H9 (cell line): ENCODE measurements around the gene PRRC2B. TPM values are rescaled to one million over a fixed set of nuclear protein-coding genes. Genes with fewer than 3 reads are reported as not detected.
A peak's percentile ranks its signal among the peaks of the same experiment; 100 is the strongest.

ENCODE experiments used
- DNase-seq: peaks from one replicate; pipeline ENCODE4 v3.0.0-alpha.2; 2017
- H2AFZ ChIP-seq: one replicate; pipeline ENCODE4 v1.6.1; 2013; ENCODE audit warnings: mild to moderate bottlenecking, low read length, control low read depth, moderate library complexity
- H2AK5ac ChIP-seq: 2 replicates; pipeline ENCODE4 v1.6.1; 2013; ENCODE audit warnings: low read length, control low read depth, mixed read lengths; ENCODE audit not compliant: insufficient read length
- H2BK120ac ChIP-seq: one replicate; pipeline ENCODE4 v1.6.1; 2013; ENCODE audit warnings: low read depth, mild to moderate bottlenecking, low read length, control low read depth, inconsistent platforms; ENCODE audit not compliant: poor library complexity, severe bottlenecking
- H2BK12ac ChIP-seq: 2 replicates; pipeline ENCODE4 v1.6.1; 2013; ENCODE audit warnings: low read length, control low read depth, mixed read lengths, low read depth; ENCODE audit not compliant: insufficient read length
- H2BK15ac ChIP-seq: 2 replicates; pipeline ENCODE4 v1.6.1; 2013; ENCODE audit warnings: low read depth, low read length, control low read depth
- H2BK20ac ChIP-seq: one replicate; pipeline ENCODE4 v1.6.1; 2013; ENCODE audit warnings: low read depth, mild to moderate bottlenecking, low read length, control low read depth, inconsistent platforms; ENCODE audit not compliant: poor library complexity, severe bottlenecking
- H2BK5ac ChIP-seq: 2 replicates; pipeline ENCODE4 v1.6.1; 2013; ENCODE audit warnings: low read length, control low read depth, mixed read lengths; ENCODE audit not compliant: insufficient read length
- H3K14ac ChIP-seq: 2 replicates; pipeline ENCODE4 v1.6.1; 2013; ENCODE audit warnings: low read length, control low read depth; ENCODE audit not compliant: insufficient read depth
- H3K18ac ChIP-seq: 2 replicates; pipeline ENCODE4 v1.6.1; 2013; ENCODE audit warnings: low read depth, mild to moderate bottlenecking, mixed read lengths, low read length, control low read depth; ENCODE audit not compliant: insufficient read length
- H3K23ac ChIP-seq: 2 replicates; pipeline ENCODE4 v1.6.1; 2013; ENCODE audit warnings: low read length, control low read depth, mixed read lengths, low read depth; ENCODE audit not compliant: insufficient read length
- H3K23me2 ChIP-seq: 2 replicates; pipeline ENCODE4 v1.6.1; 2013; ENCODE audit warnings: low read depth, mild to moderate bottlenecking, mixed read lengths, low read length, control low read depth; ENCODE audit not compliant: insufficient read length, poor library complexity, severe bottlenecking
- H3K27ac ChIP-seq: 2 replicates; pipeline ENCODE4 v1.5.1; 2013; ENCODE audit warnings: low read length, control low read depth, mixed read lengths, low read depth; ENCODE audit not compliant: insufficient read length
- H3K27me3 ChIP-seq: 2 replicates; pipeline ENCODE4 v1.6.1; 2013; ENCODE audit warnings: low read length, control low read depth, inconsistent platforms; ENCODE audit not compliant: insufficient read depth
- H3K4ac ChIP-seq: 2 replicates; pipeline ENCODE4 v1.6.1; 2013; ENCODE audit warnings: low read depth, mild to moderate bottlenecking, control low read depth, inconsistent platforms, low read length, moderate library complexity
- H3K4me1 ChIP-seq: 2 replicates; pipeline ENCODE4 v1.6.1; 2013; ENCODE audit warnings: low read length, control low read depth, inconsistent platforms; ENCODE audit not compliant: insufficient read depth
- H3K4me2 ChIP-seq: 2 replicates; pipeline ENCODE4 v1.6.1; 2013; ENCODE audit warnings: low read length, control low read depth, mixed read lengths; ENCODE audit not compliant: insufficient read length, insufficient read depth
- H3K56ac ChIP-seq: 2 replicates; pipeline ENCODE4 v1.6.1; 2013; ENCODE audit warnings: low read depth, mild to moderate bottlenecking, mixed read lengths, low read length, control low read depth; ENCODE audit not compliant: insufficient read length
- H3K79me1 ChIP-seq: 2 replicates; pipeline ENCODE4 v1.6.1; 2013; ENCODE audit warnings: low read depth, mild to moderate bottlenecking, moderate library complexity, low read length, control low read depth, inconsistent platforms; ENCODE audit not compliant: insufficient read depth, poor library complexity, severe bottlenecking
- H3K79me2 ChIP-seq: 2 replicates; pipeline ENCODE4 v1.6.1; 2013; ENCODE audit warnings: low read length, control low read depth, inconsistent platforms; ENCODE audit not compliant: insufficient read depth
- H3K9ac ChIP-seq: 2 replicates; pipeline ENCODE4 v1.6.1; 2013; ENCODE audit warnings: low read length, control low read depth, mixed read lengths; ENCODE audit not compliant: insufficient read length; ENCODE audit errors: extremely low read depth
- H3K9me3 ChIP-seq: one replicate; pipeline ENCODE4 v1.6.1; 2013; ENCODE audit warnings: low read depth, low read length, inconsistent platforms; ENCODE audit not compliant: control insufficient read depth
- H3T11ph ChIP-seq: one replicate; pipeline ENCODE4 v1.6.1; 2013; ENCODE audit warnings: mild to moderate bottlenecking, low read length, control low read depth, inconsistent platforms
- H4K20me1 ChIP-seq: one replicate; pipeline ENCODE4 v1.6.1; 2013; ENCODE audit not compliant: control insufficient read depth, insufficient read length, insufficient read depth
- H4K5ac ChIP-seq: 2 replicates; pipeline ENCODE4 v1.6.1; 2013; ENCODE audit warnings: low read depth, mild to moderate bottlenecking, mixed read lengths, low read length, control low read depth; ENCODE audit not compliant: insufficient read length
- H4K8ac ChIP-seq: replicated peaks from 2 replicates; pipeline ENCODE4 v1.6.1; 2013; ENCODE audit warnings: low read length, control low read depth, mixed read lengths, low read depth; ENCODE audit not compliant: insufficient read length
- H4K91ac ChIP-seq: 2 replicates; pipeline ENCODE4 v1.6.1; 2013; ENCODE audit warnings: low read depth, mild to moderate bottlenecking, moderate library complexity, mixed read lengths, low read length, control low read depth; ENCODE audit not compliant: insufficient read length
- H3K27ac Mint-ChIP-seq, 3 experiments: 2 replicates in 2 of 3; 3 replicates in 1 of 3; pipeline ENCODE4 v1.8.0; 2020 to 2021; ENCODE audit warnings: mixed read lengths in 3 of 3, mild to moderate bottlenecking in 1 of 3, moderate library complexity in 1 of 3
- H3K27me3 Mint-ChIP-seq: 2 replicates; pipeline ENCODE4 v1.8.0; 2021; ENCODE audit warnings: low read depth, mild to moderate bottlenecking, moderate library complexity, mixed read lengths
- H3K36me3 Mint-ChIP-seq, 3 experiments: 2 replicates in 2 of 3; 3 replicates in 1 of 3; pipeline ENCODE4 v1.8.0; 2020 to 2021; ENCODE audit warnings: low read depth in 3 of 3, mixed read lengths in 3 of 3; ENCODE audit not compliant: insufficient read depth in 1 of 3
- H3K4me1 Mint-ChIP-seq, 2 experiments: 2 replicates each; pipeline ENCODE4 v1.8.0; 2020; ENCODE audit warnings: mixed read lengths in 2 of 2
- H3K4me3 Mint-ChIP-seq, 2 experiments: 2 replicates in 1 of 2; 3 replicates in 1 of 2; pipeline ENCODE4 v1.8.0; 2020 to 2021; ENCODE audit warnings: mild to moderate bottlenecking in 2 of 2, mixed read lengths in 2 of 2, moderate library complexity in 1 of 2
- H3K9me3 Mint-ChIP-seq, 2 experiments: 2 replicates in 1 of 2; 3 replicates in 1 of 2; pipeline ENCODE4 v1.8.0; 2020; ENCODE audit warnings: mild to moderate bottlenecking in 2 of 2, mixed read lengths in 2 of 2, moderate library complexity in 1 of 2
- WGBS: extraction: QIAGEN DNeasy Blood & Tissue Kit; methylation state at CpG from one replicate; pipeline ENCODE4 v1.1.7; 2013; ENCODE audit warnings: missing lambda C conversion rate, low lambda C conversion rate, mixed read lengths; ENCODE audit not compliant: insufficient read length; ENCODE audit errors: extremely low coverage; 5-methylcytosine and 5-hydroxymethylcytosine counted together
- total RNA-seq: library from RNA; stranded (reverse); gene quantifications from 2 replicates; pipeline ENCODE4 v1.2.1, GENCODE V29; 2021
- TF ChIP-seq, protein P1 (sequence below): fragments of 200-600 bp; sonication (generic); conservative IDR thresholded peaks from 3 replicates; pipeline ENCODE4 v1.8.0; 2021; ENCODE audit warnings: antibody characterized with exemption, mild to moderate bottlenecking

Gene PRRC2B
- total RNA-seq, 1 experiment from 2014 or later = 251 TPM

GRCh38 chr9:131391020-131391419 is 2.9 kb upstream of the PRRC2B start:
- H3K9ac ChIP-seq = no peak overlapping the region
- TF ChIP-seq, protein P1, sequence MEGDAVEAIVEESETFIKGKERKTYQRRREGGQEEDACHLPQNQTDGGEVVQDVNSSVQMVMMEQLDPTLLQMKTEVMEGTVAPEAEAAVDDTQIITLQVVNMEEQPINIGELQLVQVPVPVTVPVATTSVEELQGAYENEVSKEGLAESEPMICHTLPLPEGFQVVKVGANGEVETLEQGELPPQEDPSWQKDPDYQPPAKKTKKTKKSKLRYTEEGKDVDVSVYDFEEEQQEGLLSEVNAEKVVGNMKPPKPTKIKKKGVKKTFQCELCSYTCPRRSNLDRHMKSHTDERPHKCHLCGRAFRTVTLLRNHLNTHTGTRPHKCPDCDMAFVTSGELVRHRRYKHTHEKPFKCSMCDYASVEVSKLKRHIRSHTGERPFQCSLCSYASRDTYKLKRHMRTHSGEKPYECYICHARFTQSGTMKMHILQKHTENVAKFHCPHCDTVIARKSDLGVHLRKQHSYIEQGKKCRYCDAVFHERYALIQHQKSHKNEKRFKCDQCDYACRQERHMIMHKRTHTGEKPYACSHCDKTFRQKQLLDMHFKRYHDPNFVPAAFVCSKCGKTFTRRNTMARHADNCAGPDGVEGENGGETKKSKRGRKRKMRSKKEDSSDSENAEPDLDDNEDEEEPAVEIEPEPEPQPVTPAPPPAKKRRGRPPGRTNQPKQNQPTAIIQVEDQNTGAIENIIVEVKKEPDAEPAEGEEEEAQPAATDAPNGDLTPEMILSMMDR = no peak
- no peak overlapping the region for H2BK15ac ChIP-seq
- no peak overlapping the region for H3K4ac ChIP-seq
- no peak overlapping the region for H2BK5ac ChIP-seq
- peak overlapping the region in 1 of 3 experiments; percentile 2; a peak in 2 of 7 replicates for H3K27ac Mint-ChIP-seq
- no peak overlapping the region for H3K23ac ChIP-seq
- H2BK120ac ChIP-seq = no peak overlapping the region
- H3T11ph ChIP-seq = no peak overlapping the region
- H3K23me2 ChIP-seq = peaks cover 14% of the 10 kb centered on the region
- peaks cover 23 to 37% of the 10 kb centered on the region in 2 experiments for H3K4me1 Mint-ChIP-seq
- no peaks in the 10 kb centered on the region for H3K27me3 ChIP-seq
- no peaks in the 10 kb centered on the region for H4K20me1 ChIP-seq
- H3K27ac ChIP-seq = no peak overlapping the region
- H3K4me3 Mint-ChIP-seq = no peak overlapping the region
- no peak overlapping the region for H3K56ac ChIP-seq
- H3K79me2 ChIP-seq = peaks cover 12% of the 10 kb centered on the region
- H3K79me1 ChIP-seq = no peaks in the 10 kb centered on the region
- peaks cover 7% of the 10 kb centered on the region for H3K4me1 ChIP-seq
- H3K9me3 ChIP-seq = no peaks in the 10 kb centered on the region
- WGBS = no CpG with 5 or more reads among the region's 7 CpGs
- H3K18ac ChIP-seq = no peak overlapping the region
- DNase-seq = no peak
- H2AFZ ChIP-seq = no peak overlapping the region
- H3K9me3 Mint-ChIP-seq = no peaks in the 10 kb centered on the region; a peak in 1 of 5 replicates
- H4K5ac ChIP-seq = no peak overlapping the region
- H3K4me2 ChIP-seq = no peak overlapping the region
- H2AK5ac ChIP-seq = no peak overlapping the region
- H2BK20ac ChIP-seq = no peak overlapping the region
- H4K8ac ChIP-seq = no peak overlapping the region
- no peak overlapping the region for H4K91ac ChIP-seq
- H3K36me3 Mint-ChIP-seq = peaks cover 6 to 10% (median 9%) of the 10 kb centered on the region in 3 experiments; a peak in 5 of 7 replicates
- H2BK12ac ChIP-seq = no peak overlapping the region
- no peak overlapping the region for H3K14ac ChIP-seq
- no peaks in the 10 kb centered on the region for H3K27me3 Mint-ChIP-seq
